Activated naive CD4-positive, alpha-beta T cell treated with anti-CD3 and anti-CD28 coated beads for 36 hours (primary cell): ENCODE data around the gene UFL1. TPM values are rescaled to one million over a fixed set of nuclear protein-coding genes. Genes with fewer than 3 reads are reported as not detected.
"Not testable (repeated sequence)": the region's sequence is repeated elsewhere in the genome, so short reads cannot be mapped to it uniquely, and the experiment has no call there.

Source experiments
- CTCF ChIA-PET: fragments of 350-600 bp; sonication (Branson Sonifier 250); formaldehyde crosslinking; loops from one replicate; lab custom pipeline; 2021; ENCODE audit warnings: antibody characterized with exemption; lab: Charles Lee
- DNase-seq: peaks from one replicate; pipeline ENCODE4 v3.0.0-alpha.2; 2020
- H3K27ac Mint-ChIP-seq: one replicate; pipeline ENCODE4 v1.8.0; 2021; ENCODE audit warnings: mild to moderate bottlenecking, mixed read lengths
- H3K27me3 Mint-ChIP-seq: one replicate; pipeline ENCODE4 v1.8.0; 2021; ENCODE audit warnings: low read depth, mixed read lengths
- H3K36me3 Mint-ChIP-seq: one replicate; pipeline ENCODE4 v1.8.0; 2021; ENCODE audit warnings: low read depth, mixed read lengths
- H3K4me1 Mint-ChIP-seq: one replicate; pipeline ENCODE4 v1.8.0; 2021; ENCODE audit warnings: low read depth, mixed read lengths
- H3K4me3 Mint-ChIP-seq: one replicate; pipeline ENCODE4 v1.8.0; 2021; ENCODE audit warnings: mild to moderate bottlenecking, moderate library complexity, mixed read lengths
- H3K9me3 Mint-ChIP-seq: one replicate; pipeline ENCODE4 v1.8.0; 2021; ENCODE audit warnings: mixed read lengths
- intact Hi-C: fragments of 100-400 bp; cut with micrococcal nuclease; formaldehyde crosslinking; loops from one replicate; pipeline ENCODE4 v1.15.1; 2023
- total RNA-seq, 2 experiments: library from RNA; stranded (reverse); gene quantifications; one replicate each; pipeline ENCODE4 v1.2.3, GENCODE V29; 2021

Gene UFL1
- total RNA-seq, 2 experiments from 2014 or later, result 28.3 to 28.7 TPM

DNA sequence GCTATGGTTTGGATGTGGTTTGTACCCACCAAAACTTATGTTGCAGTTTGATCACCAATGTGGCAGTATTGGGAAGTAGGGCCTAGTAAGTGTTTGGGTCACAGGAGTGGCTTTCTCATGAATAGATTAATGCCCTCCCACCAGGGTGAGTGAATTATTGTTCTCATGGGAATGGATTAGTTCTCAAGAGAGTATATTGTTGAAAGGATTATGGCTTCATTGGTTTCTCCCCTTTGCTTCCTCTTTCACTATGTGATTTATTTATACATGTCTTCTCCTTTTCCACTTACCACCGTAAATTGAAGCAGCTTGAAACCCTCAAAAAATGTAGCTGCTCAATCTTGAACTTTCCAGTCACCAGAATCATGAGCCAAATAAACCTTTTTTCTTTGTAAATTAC, 10.8 kb downstream of the UFL1 start:
- no peak overlapping the region for H3K27ac Mint-ChIP-seq
- peaks cover 32% of the 10 kb centered on the region for H3K36me3 Mint-ChIP-seq
- CTCF ChIA-PET, result no interaction called here
- H3K4me1 Mint-ChIP-seq, result peaks cover 9% of the 10 kb centered on the region
- no peaks in the 10 kb centered on the region for H3K9me3 Mint-ChIP-seq
- no peak for DNase-seq
- no peak overlapping the region for H3K4me3 Mint-ChIP-seq
- intact Hi-C loops, result no loop called here
- H3K27me3 Mint-ChIP-seq, result no peaks in the 10 kb centered on the region

- no peaks in the 10 kb centered on the region for H3K4me1 Mint-ChIP-seq
- CTCF ChIA-PET, result no interaction called here
- DNase-seq, result no peak
- no peaks in the 10 kb centered on the region for H3K9me3 Mint-ChIP-seq
- intact Hi-C loops, result no loop called here
- no peak overlapping the region for H3K27ac Mint-ChIP-seq
- peaks cover 26% of the 10 kb centered on the region for H3K36me3 Mint-ChIP-seq
- H3K27me3 Mint-ChIP-seq, result no peaks in the 10 kb centered on the region
- H3K4me3 Mint-ChIP-seq, result no peak overlapping the region
Observed at GRCh38 chr6:96537726-96538125, 16.1 kb downstream of the UFL1 start.

GRCh38 chr6:96542702-96543101, 21.1 kb downstream of the UFL1 start:
- CTCF ChIA-PET, result no interaction called here
- intact Hi-C loops, result loop anchor here (1.0 to 5.0 kb wide), 3 partner anchors 355 to 850 kb away; partner anchors contain the start of gene NDUFAF4
- Mint-ChIP-seq H3K27me3 (no peaks in the 10 kb centered on the region), H3K4me3 (no peak overlapping the region), H3K36me3 (peaks cover 33% of the 10 kb centered on the region), H3K27ac (no peak overlapping the region), H3K4me1 (no peaks in the 10 kb centered on the region), H3K9me3 (no peaks in the 10 kb centered on the region)
- DNase-seq, result peak; percentile 6

DNA sequence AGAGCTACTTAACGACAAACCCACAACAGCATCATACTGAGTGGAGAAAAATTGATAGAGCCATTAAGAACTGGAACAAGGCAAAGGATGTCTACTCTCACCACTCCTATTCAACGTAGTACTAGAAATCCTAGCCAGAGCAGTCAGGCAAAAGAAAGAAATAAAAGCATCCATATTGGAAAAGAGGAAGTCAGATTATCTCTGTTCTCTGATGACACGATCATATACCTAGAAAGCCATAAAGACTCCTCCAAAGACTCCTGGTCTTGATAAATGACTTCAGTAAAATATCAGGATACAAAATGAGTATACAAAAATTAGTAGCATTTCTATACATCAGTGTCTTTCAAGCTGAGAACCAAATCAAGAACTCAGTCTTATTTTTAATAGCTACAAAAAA, 24.3 kb downstream of the UFL1 start:
- Mint-ChIP-seq H3K27ac (no peak overlapping the region), H3K4me1 (no peaks in the 10 kb centered on the region), H3K27me3 (no peaks in the 10 kb centered on the region), H3K9me3 (no peaks in the 10 kb centered on the region), H3K36me3 (peaks cover 32% of the 10 kb centered on the region), H3K4me3 (no peak overlapping the region)
- CTCF ChIA-PET, result interaction anchor here (1.1 kb wide), 1 partner anchor 16 kb away, joined by 3 read pairs; no protein-coding TSS in a partner anchor
- intact Hi-C loops, result no loop called here
- DNase-seq, result no peak

- Mint-ChIP-seq H3K4me1 (no peaks in the 10 kb centered on the region), H3K4me3 (no peak overlapping the region), H3K9me3 (no peaks in the 10 kb centered on the region), H3K36me3 (peaks cover 39% of the 10 kb centered on the region), H3K27me3 (no peaks in the 10 kb centered on the region), H3K27ac (no peak overlapping the region)
- DNase-seq, result no peak
- CTCF ChIA-PET, result no interaction called here
- intact Hi-C loops, result no loop called here
Observed at GRCh38 chr6:96547654-96548053, 26.0 kb downstream of the UFL1 start.

DNA sequence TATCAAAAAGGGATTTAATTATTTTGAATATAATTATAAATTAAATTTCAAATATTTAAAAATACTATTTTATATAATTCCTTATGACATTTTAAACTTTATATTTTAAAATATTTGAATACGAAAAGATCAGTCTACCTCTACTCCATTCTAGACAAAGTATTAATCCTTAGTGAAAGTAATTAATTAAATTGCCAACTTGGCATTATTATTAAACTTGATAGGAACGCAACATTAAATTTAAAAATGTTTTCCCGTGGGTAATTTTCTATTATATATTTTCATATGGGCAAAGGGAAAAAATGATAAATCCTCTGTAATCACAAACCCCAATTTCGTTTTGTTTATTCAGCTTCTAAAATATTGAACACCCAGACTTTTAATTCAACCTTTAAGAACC, 33.0 kb downstream of the UFL1 start:
- CTCF ChIA-PET, result no interaction called here
- Mint-ChIP-seq H3K4me1 (peaks cover 6% of the 10 kb centered on the region), H3K27me3 (no peaks in the 10 kb centered on the region), H3K27ac (no peak overlapping the region), H3K36me3 (peaks cover 44% of the 10 kb centered on the region), H3K9me3 (peaks cover 2% of the 10 kb centered on the region), H3K4me3 (no peak overlapping the region)
- intact Hi-C loops, result no loop called here
- DNase-seq, result no peak

DNA sequence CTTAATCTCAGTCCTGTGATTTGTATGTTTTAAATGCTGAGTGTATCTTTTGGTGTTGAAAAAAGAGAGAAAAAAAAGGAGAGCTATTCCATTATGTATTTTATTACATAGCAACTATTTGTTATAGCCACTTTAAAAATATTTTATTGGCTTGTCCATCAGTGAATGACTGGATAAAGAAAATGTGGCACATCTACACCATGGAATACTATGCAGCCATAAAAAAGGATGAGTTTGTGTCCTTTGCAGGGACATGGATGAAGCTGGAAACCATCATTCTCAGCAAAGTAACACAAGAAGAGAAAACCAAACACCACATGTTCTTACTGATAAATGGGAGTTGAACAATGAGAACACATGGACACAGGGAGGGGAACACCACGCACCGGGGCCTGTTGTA, 38.1 kb downstream of the UFL1 start:
- H3K36me3 Mint-ChIP-seq, result peaks cover 18% of the 10 kb centered on the region
- H3K4me3 Mint-ChIP-seq, H3K9me3 Mint-ChIP-seq, H3K27me3 Mint-ChIP-seq, DNase-seq, CTCF ChIA-PET, H3K4me1 Mint-ChIP-seq, intact Hi-C loops, H3K27ac Mint-ChIP-seq: not testable (repeated sequence)

GRCh38 chr6:96562886-96563285, 41.3 kb downstream of the UFL1 start, which contains the start of gene FHL5:
Gene FHL5 (plus strand): TSS chr6:96563128. CDS start chr6:96603614, 40,486 bp downstream.
- Mint-ChIP-seq H3K9me3 (peaks cover 2% of the 10 kb centered on the region), H3K4me1 (peaks cover 2% of the 10 kb centered on the region), H3K4me3 (no peak within 1 kb of the TSS), H3K27me3 (peaks cover 2% of the 10 kb centered on the region), H3K36me3 (no peaks in the 10 kb centered on the region), H3K27ac (no peak within 1 kb of the TSS)
- CTCF ChIA-PET, result no interaction called here
- intact Hi-C loops, result no loop called here
- DNase-seq, result no peak

DNA sequence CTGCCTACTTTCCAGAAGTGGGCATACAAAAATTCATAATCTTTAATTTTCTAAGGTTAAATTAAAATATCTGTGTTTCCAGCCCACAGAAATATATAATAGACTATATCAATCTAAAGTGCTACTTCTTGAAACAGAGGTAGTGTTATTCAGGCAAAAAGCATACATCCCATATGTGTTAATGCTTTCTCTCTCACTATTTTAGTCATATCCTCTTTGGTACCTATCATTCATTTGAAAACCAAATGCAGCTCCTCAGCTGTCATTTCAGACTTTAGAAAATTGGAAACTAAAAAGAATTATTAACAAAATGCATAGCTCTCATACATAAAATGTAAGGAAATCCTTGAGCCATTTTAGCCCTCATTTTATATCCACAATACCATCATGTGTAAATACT, 42.2 kb downstream of the UFL1 start:
- H3K27me3 Mint-ChIP-seq, result peaks cover 2% of the 10 kb centered on the region
- no peak overlapping the region for H3K27ac Mint-ChIP-seq
- intact Hi-C loops, result no loop called here
- DNase-seq, result no peak
- H3K4me1 Mint-ChIP-seq, result peaks cover 2% of the 10 kb centered on the region
- no peak overlapping the region for H3K4me3 Mint-ChIP-seq
- CTCF ChIA-PET, result no interaction called here
- peaks cover under 1% of the 10 kb centered on the region for H3K9me3 Mint-ChIP-seq
- no peaks in the 10 kb centered on the region for H3K36me3 Mint-ChIP-seq

DNA sequence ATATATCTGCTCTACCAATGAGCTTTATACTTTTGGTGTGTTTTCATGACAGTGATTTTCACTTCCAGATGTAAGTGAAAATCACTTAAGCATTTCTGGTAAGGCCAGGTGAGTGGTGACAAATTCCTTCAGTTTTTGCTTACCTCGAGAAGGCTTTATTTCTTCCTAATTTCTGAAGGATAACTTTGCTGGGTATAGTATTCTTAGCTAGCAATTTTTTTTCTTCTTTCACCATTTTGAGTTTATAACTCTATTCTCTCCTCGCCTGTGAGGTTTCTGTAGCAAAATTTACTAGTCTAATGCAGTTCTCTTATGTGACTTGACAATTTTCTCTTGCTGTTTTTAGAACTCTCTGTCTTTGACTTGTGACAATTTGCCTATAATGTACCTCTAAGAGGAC, 48.4 kb downstream of the UFL1 start:
- Mint-ChIP-seq H3K36me3 (peaks cover 1% of the 10 kb centered on the region), H3K4me3 (no peak overlapping the region), H3K4me1 (no peaks in the 10 kb centered on the region), H3K27me3 (peaks cover 12% of the 10 kb centered on the region), H3K27ac (no peak overlapping the region), H3K9me3 (peaks cover 15% of the 10 kb centered on the region)
- intact Hi-C loops, result no loop called here
- no peak for DNase-seq
- CTCF ChIA-PET, result no interaction called here

DNA sequence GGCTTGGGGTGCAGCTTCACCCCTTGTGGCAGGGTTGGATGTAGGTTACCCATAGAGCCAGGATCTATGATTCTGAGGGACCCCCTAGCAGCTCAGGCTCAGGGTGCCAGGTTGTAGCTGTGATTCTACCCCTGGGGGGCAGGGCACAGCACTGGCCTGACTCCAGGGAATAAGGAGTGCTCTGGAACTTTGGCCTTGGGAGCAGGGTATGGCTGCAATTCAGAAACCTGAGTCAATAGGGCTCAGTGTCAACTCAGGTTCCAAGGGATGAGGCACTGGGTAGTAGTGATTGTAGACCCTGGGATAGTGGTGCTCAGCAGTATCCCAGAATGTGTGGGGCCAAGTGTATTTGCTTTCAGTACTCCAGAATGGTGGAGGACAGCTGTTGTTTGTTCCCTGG, 49.9 kb downstream of the UFL1 start:
- CTCF ChIA-PET, result no interaction called here
- intact Hi-C loops, result no loop called here
- peaks cover 15% of the 10 kb centered on the region for H3K9me3 Mint-ChIP-seq
- H3K27ac Mint-ChIP-seq, result no peak overlapping the region
- no peaks in the 10 kb centered on the region for H3K4me1 Mint-ChIP-seq
- DNase-seq, result no peak
- peaks cover 21% of the 10 kb centered on the region for H3K27me3 Mint-ChIP-seq
- H3K4me3 Mint-ChIP-seq, result no peak overlapping the region
- peaks cover 1% of the 10 kb centered on the region for H3K36me3 Mint-ChIP-seq

DNA sequence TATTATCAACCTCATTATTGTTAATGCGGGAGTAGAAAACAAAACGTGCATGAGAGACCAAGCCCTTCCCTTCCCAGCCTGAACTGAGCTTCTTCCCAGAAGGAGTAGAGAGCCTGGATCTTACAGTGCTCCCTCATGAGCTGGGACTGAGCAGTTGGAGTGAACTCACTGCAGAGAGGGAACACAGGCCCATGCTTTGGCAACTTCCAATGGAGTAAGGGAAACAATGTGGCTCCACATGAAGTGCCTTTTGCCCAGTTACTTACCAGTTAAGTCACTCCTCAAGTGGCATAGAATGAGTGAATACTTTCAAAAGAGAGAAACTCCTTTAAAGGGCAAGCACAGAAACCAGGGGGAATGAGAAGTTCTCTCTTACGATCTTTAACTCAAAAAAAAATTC, 53.8 kb downstream of the UFL1 start:
- Mint-ChIP-seq H3K4me3 (no peak overlapping the region), H3K4me1 (no peaks in the 10 kb centered on the region), H3K27me3 (peaks cover 15% of the 10 kb centered on the region), H3K9me3 (peaks cover 8% of the 10 kb centered on the region), H3K36me3 (peaks cover 1% of the 10 kb centered on the region), H3K27ac (no peak overlapping the region)
- CTCF ChIA-PET, result interaction anchor here (1.9 kb wide), 1 partner anchor 10 kb away, joined by 4 read pairs; no protein-coding TSS in a partner anchor
- DNase-seq, result no peak
- intact Hi-C loops, result no loop called here

DNA sequence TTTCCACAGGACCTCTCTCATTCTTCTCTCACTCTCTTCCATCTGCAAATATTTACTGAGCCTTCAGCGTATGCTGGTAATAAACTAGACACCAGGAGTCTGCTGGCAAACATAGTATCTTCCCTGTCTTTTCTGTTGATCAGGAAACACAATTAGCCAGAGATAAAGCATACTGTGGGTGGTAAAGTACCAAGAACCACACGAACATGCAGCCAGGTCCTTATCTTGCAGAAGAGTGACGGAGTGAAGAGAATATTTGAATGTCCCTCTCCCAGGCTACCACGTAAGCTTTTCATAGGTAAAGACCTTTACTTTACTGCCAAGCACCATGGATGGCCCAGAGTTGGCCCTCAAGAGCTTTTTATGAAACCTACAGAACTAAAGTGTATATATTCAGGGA, 54.6 kb downstream of the UFL1 start:
- Mint-ChIP-seq H3K4me3 (no peak overlapping the region), H3K36me3 (no peaks in the 10 kb centered on the region), H3K27me3 (peaks cover 13% of the 10 kb centered on the region), H3K27ac (no peak overlapping the region), H3K4me1 (no peaks in the 10 kb centered on the region), H3K9me3 (peaks cover 2% of the 10 kb centered on the region)
- CTCF ChIA-PET, result no interaction called here
- intact Hi-C loops, result no loop called here
- no peak for DNase-seq
